ENCODE results near the gene SCAI.

GRCh38 chr9:125180876-125181275, 37.5 kb upstream of the SCAI start:
- no peak for TF ChIP-seq EZH2 (IDR thresholded peaks at IDR 0.05)
- no peak for TF ChIP-seq POLR2AphosphoS5 (IDR thresholded peaks at IDR 0.05; ENCODE audit: borderline replicate concordance, low read depth, low read length)

Measured in SK-N-MC (cell line).